A673 (cell line): ENCODE measurements around the gene NINJ2. TPM values are rescaled to one million over a fixed set of nuclear protein-coding genes. Genes with fewer than 3 reads are reported as not detected.
"Not testable (repeated sequence)": the region's sequence is repeated elsewhere in the genome, so short reads cannot be mapped to it uniquely, and the experiment has no call there.

ENCODE experiments used
- Bru-seq: library from RNA; stranded (reverse); fragments of 400-500 nt; gene quantifications from one replicate; lab custom pipeline; 2021; lab: Mats Ljungman, UMichigan
- BruChase-seq, 2 experiments: library from RNA; stranded (reverse); fragments of 400-500 nt; gene quantifications; one replicate each; lab custom pipeline; 2021; lab: Mats Ljungman, UMichigan
- BruUV-seq: library from RNA; stranded (reverse); fragments of 400-500 nt; replicated peaks from 2 replicates; lab custom pipeline; 2021; lab: Mats Ljungman, UMichigan
- CTCF ChIA-PET: fragments of 300-600 bp; sonication (Branson Sonifier 250); formaldehyde crosslinking; loops from one replicate; lab custom pipeline; 2022; ENCODE audit warnings: antibody characterized with exemption; lab: Charles Lee
- POLR2A ChIA-PET: fragments of 300-600 bp; sonication (Branson Sonifier 250); formaldehyde crosslinking; loops from one replicate; lab custom pipeline; 2022; ENCODE audit warnings: antibody characterized with exemption; ENCODE audit not compliant: low non-redundant PET; lab: Charles Lee
- DNase-seq: peaks from one replicate; pipeline ENCODE4 v3.0.0-alpha.2; 2015; ENCODE audit warnings: low spot score
- H3K27ac ChIP-seq: fragments of 200-600 bp; sonication (generic); 2 replicates; pipeline ENCODE4 v1.5.1; 2016; ENCODE audit warnings: mixed run types, low read depth, mild to moderate bottlenecking, mixed read lengths, antibody characterized with exemption, low read length; ENCODE audit not compliant: poor library complexity, severe bottlenecking
- H3K27me3 ChIP-seq: fragments of 200-600 bp; sonication (generic); replicated peaks from 2 replicates; pipeline ENCODE4 v1.6.1; 2017; ENCODE audit warnings: mixed run types, low read depth, mild to moderate bottlenecking, mixed read lengths, antibody characterized with exemption, low read length; ENCODE audit not compliant: insufficient read depth, poor library complexity
- H3K36me3 ChIP-seq: fragments of 200-600 bp; sonication (generic); 2 replicates; pipeline ENCODE4 v1.6.1; 2016; ENCODE audit warnings: mixed run types, mild to moderate bottlenecking, mixed read lengths, antibody characterized with exemption, low read length; ENCODE audit not compliant: insufficient read depth, poor library complexity, severe bottlenecking
- H3K4me1 ChIP-seq: fragments of 200-600 bp; sonication (generic); 2 replicates; pipeline ENCODE4 v1.6.1; 2017; ENCODE audit warnings: mixed run types, mild to moderate bottlenecking, mixed read lengths, antibody characterized with exemption, low read length; ENCODE audit not compliant: insufficient read depth, poor library complexity, severe bottlenecking
- H3K4me3 ChIP-seq: fragments of 200-600 bp; sonication (generic); 2 replicates; pipeline ENCODE4 v1.5.1; 2016; ENCODE audit warnings: low read depth, mixed run types, mild to moderate bottlenecking, mixed read lengths, low read length; ENCODE audit not compliant: poor library complexity, severe bottlenecking
- H3K9me3 ChIP-seq: fragments of 200-600 bp; sonication (generic); 2 replicates; pipeline ENCODE4 v1.6.1; 2016; ENCODE audit warnings: mixed run types, low read depth, mild to moderate bottlenecking, mixed read lengths, antibody characterized with exemption, low read length; ENCODE audit not compliant: poor library complexity, severe bottlenecking
- EZH2 ChIP-seq: fragments of 200-600 bp; sonication (generic); IDR thresholded peaks from 2 replicates; pipeline ENCODE4 v1.6.1; 2017; ENCODE audit warnings: borderline replicate concordance, low read depth, mild to moderate bottlenecking, mixed read lengths, antibody characterized with exemption, low read length; ENCODE audit not compliant: poor library complexity, severe bottlenecking
- intact Hi-C: fragments of 100-400 bp; cut with micrococcal nuclease; formaldehyde crosslinking; loops from one replicate; pipeline ENCODE4 v1.10.0; 2022; ENCODE audit not compliant: unreplicated experiment
- long read RNA-seq: library from polyadenylated mRNA; stranded (forward); transcript quantifications from one replicate; pipeline ENCODE4 v2.0.0, GENCODE V29; 2022
- total RNA-seq: library from RNA; stranded (reverse); gene quantifications from 2 replicates; pipeline ENCODE4 v1.2.3, GENCODE V29; 2021
- TF ChIP-seq, protein P1 (sequence below): fragments of 300-800, 200-600 bp; sonication (generic); conservative IDR thresholded peaks from 2 replicates; pipeline ENCODE4 v1.5.1; 2017; ENCODE audit warnings: low read depth, mild to moderate bottlenecking, antibody characterized with exemption, low read length, moderate library complexity, mixed read lengths

The NINJ2 gene, protein sequence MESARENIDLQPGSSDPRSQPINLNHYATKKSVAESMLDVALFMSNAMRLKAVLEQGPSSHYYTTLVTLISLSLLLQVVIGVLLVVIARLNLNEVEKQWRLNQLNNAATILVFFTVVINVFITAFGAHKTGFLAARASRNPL
- total RNA-seq, result 0.42 TPM in 1 of 2 replicates, not detected in the other
- percentile 6 among the genes with signal in this experiment for Bru-seq, nascent RNA
- percentile 4 among the genes with signal in this experiment for BruChase-seq, experiment 1, labeled RNA remaining after a 2-hour chase
- BruChase-seq, experiment 2, labeled RNA remaining after a 6-hour chase, result percentile 10 among the genes with signal in this experiment
- long read RNA-seq, result 0 reads

DNA sequence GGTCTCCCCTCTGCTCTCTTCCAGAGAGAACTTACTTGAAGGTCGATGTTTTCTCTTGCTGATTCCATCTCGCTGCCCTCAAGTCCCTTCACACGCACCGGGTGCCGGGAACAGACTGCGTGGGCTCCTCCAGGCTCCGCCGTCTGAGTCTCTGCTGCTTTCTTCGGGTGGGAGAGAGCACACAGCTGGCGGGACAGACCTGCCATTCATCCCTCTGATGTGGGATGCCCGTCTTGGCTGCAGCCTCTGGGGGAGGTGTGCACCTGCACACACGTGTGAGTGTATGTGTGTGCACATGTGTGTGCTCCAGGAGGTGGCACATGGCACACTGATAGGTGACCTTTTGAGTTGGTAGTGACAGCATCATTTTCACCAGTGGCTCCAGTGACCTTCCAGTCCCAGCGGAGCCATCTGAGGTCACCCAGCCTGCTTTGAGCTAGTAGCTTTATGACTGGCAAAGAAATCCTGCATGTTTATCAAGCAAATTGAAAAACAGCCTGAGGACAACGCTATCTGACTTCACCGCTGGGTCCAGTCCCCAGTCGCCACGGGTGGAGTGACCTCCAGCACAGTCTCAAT lies at the start of gene NINJ2:
NINJ2 (minus strand) TSS at position 153 of the 579 bp plus-strand sequence; CDS start at position 68, 85 bp downstream.
- no TSS peak for BruUV-seq
- no peak for TF ChIP-seq EZH2
- TF ChIP-seq, protein P1, sequence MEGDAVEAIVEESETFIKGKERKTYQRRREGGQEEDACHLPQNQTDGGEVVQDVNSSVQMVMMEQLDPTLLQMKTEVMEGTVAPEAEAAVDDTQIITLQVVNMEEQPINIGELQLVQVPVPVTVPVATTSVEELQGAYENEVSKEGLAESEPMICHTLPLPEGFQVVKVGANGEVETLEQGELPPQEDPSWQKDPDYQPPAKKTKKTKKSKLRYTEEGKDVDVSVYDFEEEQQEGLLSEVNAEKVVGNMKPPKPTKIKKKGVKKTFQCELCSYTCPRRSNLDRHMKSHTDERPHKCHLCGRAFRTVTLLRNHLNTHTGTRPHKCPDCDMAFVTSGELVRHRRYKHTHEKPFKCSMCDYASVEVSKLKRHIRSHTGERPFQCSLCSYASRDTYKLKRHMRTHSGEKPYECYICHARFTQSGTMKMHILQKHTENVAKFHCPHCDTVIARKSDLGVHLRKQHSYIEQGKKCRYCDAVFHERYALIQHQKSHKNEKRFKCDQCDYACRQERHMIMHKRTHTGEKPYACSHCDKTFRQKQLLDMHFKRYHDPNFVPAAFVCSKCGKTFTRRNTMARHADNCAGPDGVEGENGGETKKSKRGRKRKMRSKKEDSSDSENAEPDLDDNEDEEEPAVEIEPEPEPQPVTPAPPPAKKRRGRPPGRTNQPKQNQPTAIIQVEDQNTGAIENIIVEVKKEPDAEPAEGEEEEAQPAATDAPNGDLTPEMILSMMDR, result no peak
- intact Hi-C loops, result no loop called here
- no peak for DNase-seq
- no peaks in the 10 kb centered on the region for H3K9me3 ChIP-seq
- H3K36me3 ChIP-seq, result no peaks in the 10 kb centered on the region
- ChIA-PET CTCF (no interaction called here), POLR2A (no interaction called here)
- peaks cover 4% of the 10 kb centered on the region for H3K4me1 ChIP-seq
- H3K4me3 ChIP-seq, result no peak within 1 kb of the TSS
- no peak within 1 kb of the TSS for H3K27ac ChIP-seq
- no peaks in the 10 kb centered on the region for H3K27me3 ChIP-seq

DNA sequence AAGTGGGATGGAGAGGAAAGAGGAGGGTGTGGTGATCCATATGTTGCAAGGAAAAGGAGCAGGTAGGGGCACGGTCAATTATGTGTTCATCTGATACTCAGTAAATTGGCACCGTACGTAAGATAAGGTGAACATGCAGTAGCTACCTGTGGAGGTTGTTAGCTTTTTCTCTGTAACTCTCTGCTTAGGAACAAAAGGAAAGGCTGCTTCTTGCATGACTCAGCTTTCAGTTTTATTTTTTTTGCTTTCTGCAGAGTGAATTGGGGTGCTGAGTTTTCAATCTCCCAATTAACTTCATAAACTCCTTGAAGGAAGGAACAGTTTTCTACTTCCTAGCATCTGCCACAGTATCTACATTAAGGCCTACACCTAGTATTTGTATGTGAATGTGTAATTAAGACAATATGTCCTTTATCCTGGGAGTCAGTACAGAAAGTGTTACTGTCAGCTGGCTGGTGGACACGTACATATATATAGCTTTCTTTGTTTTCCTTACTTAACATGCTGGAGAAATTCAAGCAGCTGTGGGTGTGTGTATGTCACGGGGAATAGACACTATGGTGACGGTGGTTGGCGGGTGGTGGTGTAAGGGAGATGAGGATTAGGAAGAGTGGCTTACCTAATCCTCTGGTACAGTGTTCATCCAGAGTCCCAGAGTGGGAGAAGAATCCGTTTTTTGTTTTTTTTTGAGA lies 49.1 kb upstream of the NINJ2 start:
- no peaks in the 10 kb centered on the region for H3K36me3 ChIP-seq
- POLR2A ChIA-PET, result no interaction called here
- CTCF ChIA-PET, result no interaction called here
- no peak for DNase-seq
- intact Hi-C loops, result no loop called here
- no peaks in the 10 kb centered on the region for H3K27me3 ChIP-seq
- H3K27ac ChIP-seq, result no peak overlapping the region
- no peak overlapping the region for H3K4me3 ChIP-seq
- no peaks in the 10 kb centered on the region for H3K9me3 ChIP-seq
- no peaks in the 10 kb centered on the region for H3K4me1 ChIP-seq
- TF ChIP-seq, protein P1, result no peak
- no TSS peak for BruUV-seq

DNA sequence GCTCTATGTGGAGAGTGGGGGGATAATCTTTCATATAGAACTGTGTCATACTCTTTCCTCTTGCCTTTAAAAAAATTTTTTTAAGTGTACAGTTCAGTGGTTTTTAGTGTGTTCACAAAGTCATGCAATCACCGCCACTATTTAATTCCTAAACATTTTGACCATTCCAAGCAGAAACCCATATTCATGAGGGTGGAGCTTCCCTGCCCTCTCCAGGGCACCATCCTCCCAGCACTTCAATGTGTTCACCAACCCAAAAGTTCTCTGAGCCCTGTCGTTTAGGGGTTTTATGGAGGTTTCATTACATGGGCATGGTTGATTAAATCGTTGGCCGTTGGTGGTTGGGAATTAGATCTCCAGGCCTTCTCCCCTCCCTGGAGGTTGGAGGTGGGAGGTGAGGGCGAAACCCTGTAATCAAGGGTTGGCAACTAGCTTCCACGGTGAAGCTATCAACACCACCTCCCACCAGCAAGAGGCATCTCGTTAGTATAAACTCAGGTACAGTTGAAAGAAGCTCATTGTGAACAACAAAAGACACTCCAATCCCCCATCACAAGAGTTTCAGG lies 46.3 kb upstream of the NINJ2 start:
- intact Hi-C loops, result no loop called here
- POLR2A ChIA-PET, result no interaction called here
- CTCF ChIA-PET, result interaction anchor here (0.7 kb wide), 1 partner anchor 24 kb away, joined by 6 read pairs; no protein-coding TSS in a partner anchor

DNA sequence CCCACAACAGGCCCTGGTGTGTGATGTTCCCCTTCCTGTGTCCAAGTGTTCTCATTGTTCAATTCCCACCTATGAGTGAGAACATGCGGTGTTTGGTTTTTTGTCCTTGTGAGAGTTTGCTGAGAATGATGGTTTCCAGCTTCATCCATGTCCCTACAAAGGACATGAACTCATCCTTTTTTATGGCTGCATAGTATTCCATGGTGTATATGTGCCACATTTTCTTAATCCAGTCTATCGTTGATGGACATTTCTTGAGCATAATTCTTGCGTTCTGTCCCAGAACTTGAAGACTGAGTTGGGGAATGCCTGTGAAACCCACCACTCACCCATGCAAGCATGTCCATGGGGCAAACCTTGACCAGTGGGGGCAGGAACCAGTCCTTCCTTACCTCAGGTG lies 44.8 kb upstream of the NINJ2 start:
- H3K4me1 ChIP-seq, H3K36me3 ChIP-seq, H3K27me3 ChIP-seq, H3K9me3 ChIP-seq, POLR2A ChIA-PET, DNase-seq, BruUV-seq, intact Hi-C loops, H3K4me3 ChIP-seq, CTCF ChIA-PET, H3K27ac ChIP-seq: not testable (repeated sequence)

More for the DNA sequence above, 46.3 kb upstream of the NINJ2 start:
- H3K27ac ChIP-seq, result no peak overlapping the region
- DNase-seq, result no peak
- TF ChIP-seq, protein P1, result no peak
- no peak for TF ChIP-seq EZH2
- no peaks in the 10 kb centered on the region for H3K36me3 ChIP-seq
- no peaks in the 10 kb centered on the region for H3K27me3 ChIP-seq
- no peak overlapping the region for H3K4me3 ChIP-seq
- H3K9me3 ChIP-seq, result no peaks in the 10 kb centered on the region
- no TSS peak for BruUV-seq
- no peaks in the 10 kb centered on the region for H3K4me1 ChIP-seq
